Uterus (tissue), 2 donors: ENCODE data around the gene MECP2.

Experiments
- POLR2A ChIP-seq, 2 donors: fragments of 450-650 bp; IDR thresholded peaks; one replicate each; pipeline ENCODE4 v1.6.1; 2016; ENCODE audit warnings: antibody characterized with exemption in 2 of 2, mild to moderate bottlenecking in 1 of 2, moderate library complexity in 1 of 2
- TF ChIP-seq, protein P1 (sequence below), 4 experiments: fragments of 200-600 bp in 2 of 4; fragments of 450-650 bp in 2 of 4; sonication (generic) in 2 of 4; IDR thresholded peaks; one replicate each; pipeline ENCODE4 v1.5.1; 2016 to 2019; ENCODE audit warnings: antibody characterized with exemption in 4 of 4, mild to moderate bottlenecking in 2 of 4, moderate library complexity in 1 of 4

DNA sequence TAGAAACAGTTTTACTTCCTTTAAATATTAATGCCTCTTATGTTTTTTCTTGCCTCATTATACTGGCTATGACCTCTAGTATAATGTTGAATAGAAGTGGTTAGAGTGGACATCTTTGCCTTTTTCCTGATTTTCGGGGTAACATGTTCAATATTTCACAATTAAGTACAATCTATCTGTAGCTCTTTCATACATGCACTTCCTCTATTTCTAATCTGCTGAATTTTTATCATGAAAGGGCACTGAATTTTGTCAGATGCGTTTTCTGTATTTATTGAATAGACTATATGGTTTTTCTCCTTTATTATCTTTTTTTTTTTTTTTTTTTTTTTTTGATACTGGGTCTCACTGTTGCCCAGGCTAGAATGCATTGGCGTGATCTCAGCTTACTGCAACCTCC lies 29.0 kb downstream of the MECP2 start:
- no peak for TF ChIP-seq POLR2A (IDR thresholded peaks at IDR 0.05)
- TF ChIP-seq, protein P1, sequence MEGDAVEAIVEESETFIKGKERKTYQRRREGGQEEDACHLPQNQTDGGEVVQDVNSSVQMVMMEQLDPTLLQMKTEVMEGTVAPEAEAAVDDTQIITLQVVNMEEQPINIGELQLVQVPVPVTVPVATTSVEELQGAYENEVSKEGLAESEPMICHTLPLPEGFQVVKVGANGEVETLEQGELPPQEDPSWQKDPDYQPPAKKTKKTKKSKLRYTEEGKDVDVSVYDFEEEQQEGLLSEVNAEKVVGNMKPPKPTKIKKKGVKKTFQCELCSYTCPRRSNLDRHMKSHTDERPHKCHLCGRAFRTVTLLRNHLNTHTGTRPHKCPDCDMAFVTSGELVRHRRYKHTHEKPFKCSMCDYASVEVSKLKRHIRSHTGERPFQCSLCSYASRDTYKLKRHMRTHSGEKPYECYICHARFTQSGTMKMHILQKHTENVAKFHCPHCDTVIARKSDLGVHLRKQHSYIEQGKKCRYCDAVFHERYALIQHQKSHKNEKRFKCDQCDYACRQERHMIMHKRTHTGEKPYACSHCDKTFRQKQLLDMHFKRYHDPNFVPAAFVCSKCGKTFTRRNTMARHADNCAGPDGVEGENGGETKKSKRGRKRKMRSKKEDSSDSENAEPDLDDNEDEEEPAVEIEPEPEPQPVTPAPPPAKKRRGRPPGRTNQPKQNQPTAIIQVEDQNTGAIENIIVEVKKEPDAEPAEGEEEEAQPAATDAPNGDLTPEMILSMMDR (IDR thresholded peaks at IDR 0.05), result no peak
